GM12892 (cell line): Measurements from ENCODE around the gene SOS2.

Experiments
- POLR2A ChIP-seq: IDR thresholded peaks from 2 replicates; pipeline ENCODE4 v1.6.1; 2011; ENCODE audit warnings: low read depth, low read length, control low read depth
- TAF1 ChIP-seq: IDR thresholded peaks from 2 replicates; pipeline ENCODE4 v1.6.1; 2011; ENCODE audit warnings: low read depth, mild to moderate bottlenecking, control low read depth, low read length, borderline replicate concordance

GRCh38 chr14:50233951-50234250 is 2.5 kb upstream of the SOS2 start:
- TF ChIP-seq TAF1 = no peak
- TF ChIP-seq POLR2A = no peak
